HCT116 (cell line): ENCODE data around the gene GLRX3. TPM values are rescaled to one million over a fixed set of nuclear protein-coding genes. Genes with fewer than 3 reads are reported as not detected.

Experiments used
- ATAC-seq: fragments of 200-7000 bp; cut with Tn5 transposase; 2 replicates; pipeline ENCODE4 v1.9.1; 2020; ENCODE audit warnings: mild to moderate bottlenecking, moderate library complexity
- BruUV-seq: library from RNA; stranded (reverse); fragments of 400-500 nt; replicated peaks from 2 replicates; lab custom pipeline; 2021; lab: Mats Ljungman, UMichigan
- CTCF ChIA-PET: fragments of 300-600 bp; sonication (Branson Sonifier 250); formaldehyde crosslinking; loops from one replicate; lab custom pipeline; 2021; ENCODE audit warnings: antibody characterized with exemption; lab: Charles Lee
- POLR2A ChIA-PET: fragments of 300-600, 350-600 bp; sonication (Branson Sonifier 250); formaldehyde crosslinking; loops from one replicate; lab custom pipeline; 2021; ENCODE audit warnings: antibody characterized with exemption; lab: Charles Lee
- RAD21 ChIA-PET, 2 experiments: fragments of 300-600 bp; sonication (Branson Sonifier 250); formaldehyde crosslinking; loops; one replicate each; lab custom pipeline; 2023; ENCODE audit warnings: low total read pairs in 2 of 2; ENCODE audit not compliant: uncharacterized antibody in 2 of 2, unreplicated experiment in 2 of 2, low non-redundant PET in 1 of 2; lab: Charles Lee
- DNase-seq: peaks from one replicate; pipeline ENCODE4 v3.0.0-alpha.2; 2010; ENCODE audit warnings: low read depth, low spot score
- H2AFZ ChIP-seq: fragments of 200-600 bp; shearing (Covaris generic), sonication (generic); 2 replicates; pipeline ENCODE4 v1.6.1; 2017; ENCODE audit warnings: low read depth, mixed run types, mixed read lengths, antibody characterized with exemption, low read length; ENCODE audit not compliant: poor library complexity, severe bottlenecking
- H3K27ac ChIP-seq: 2 replicates; pipeline ENCODE4 v1.5.1; 2012; ENCODE audit warnings: low read depth, low read length
- H3K27me3 ChIP-seq: fragments of 200-600 bp; sonication (generic); 2 replicates; pipeline ENCODE4 v1.6.1; 2016; ENCODE audit warnings: mixed run types, low read length, mixed read lengths; ENCODE audit not compliant: insufficient read depth
- H3K36me3 ChIP-seq, 2 experiments: fragments of 200-500 bp in 1 of 2; fragments of 200-600 bp in 1 of 2; sonication (Bioruptor generic) in 1 of 2; sonication (generic) in 1 of 2; 2 replicates each; pipeline versions ENCODE4 v1.5.1 to v1.6.1; 2014 to 2016; ENCODE audit warnings: low read length in 2 of 2, inconsistent platforms in 1 of 2, mixed read lengths in 1 of 2, mixed run types in 1 of 2; ENCODE audit not compliant: insufficient read depth in 2 of 2, control insufficient read depth in 1 of 2
- H3K4me1 ChIP-seq, 2 experiments: fragments of 200-600 bp in 1 of 2; sonication (generic) in 1 of 2; 2 replicates each; pipeline versions ENCODE4 v1.5.1 to v1.6.1; 2012 to 2017; ENCODE audit warnings: low read length in 2 of 2, inconsistent platforms in 1 of 2, mild to moderate bottlenecking in 1 of 2, mixed read lengths in 1 of 2, mixed run types in 1 of 2, moderate library complexity in 1 of 2; ENCODE audit not compliant: insufficient read depth in 2 of 2, control insufficient read depth in 1 of 2
- H3K4me2 ChIP-seq: fragments of 200-600 bp; sonication (generic); 2 replicates; pipeline ENCODE4 v1.6.1; 2017; ENCODE audit warnings: mixed run types, low read length, mixed read lengths
- H3K4me3 ChIP-seq, 2 experiments: fragments of 200-600 bp in 1 of 2; sonication (generic) in 1 of 2; replicated peaks in 1 of 2; 2 replicates each; pipeline ENCODE4 v1.5.1; 2011 to 2016; ENCODE audit warnings: low read length in 2 of 2, control low read depth in 1 of 2, low read depth in 1 of 2, mild to moderate bottlenecking in 1 of 2, mixed read lengths in 1 of 2, mixed run types in 1 of 2
- H3K79me2 ChIP-seq: fragments of 200-600 bp; sonication (generic); 2 replicates; pipeline ENCODE4 v1.6.1; 2017; ENCODE audit warnings: mild to moderate bottlenecking, mixed run types, low read length, moderate library complexity, mixed read lengths; ENCODE audit not compliant: insufficient read depth
- H3K9ac ChIP-seq: fragments of 200-600 bp; sonication (generic); 2 replicates; pipeline ENCODE4 v1.6.1; 2016; ENCODE audit warnings: low read length, mixed read lengths
- H3K9me2 ChIP-seq: fragments of 200-600 bp; sonication (generic), shearing (Covaris generic); 2 replicates; pipeline ENCODE4 v1.6.1; 2017; ENCODE audit warnings: mixed run types, mild to moderate bottlenecking, moderate library complexity; ENCODE audit not compliant: insufficient read depth
- H3K9me3 ChIP-seq, 2 experiments: fragments of 200-500 bp in 1 of 2; fragments of 200-600 bp in 1 of 2; sonication (Bioruptor generic) in 1 of 2; sonication (generic) in 1 of 2; 2 replicates each; pipeline ENCODE4 v1.6.1; 2014 to 2017; ENCODE audit warnings: low read length in 2 of 2, mixed read lengths in 2 of 2, inconsistent platforms in 1 of 2, low read depth in 1 of 2, mild to moderate bottlenecking in 1 of 2, mixed run types in 1 of 2, moderate library complexity in 1 of 2; ENCODE audit not compliant: control insufficient read depth in 1 of 2, insufficient read depth in 1 of 2
- H4K20me1 ChIP-seq: fragments of 200-600 bp; sonication (generic), shearing (Covaris generic); 2 replicates; pipeline ENCODE4 v1.6.1; 2017; ENCODE audit warnings: mixed run types, mild to moderate bottlenecking, moderate library complexity; ENCODE audit not compliant: insufficient read depth
- CBX3 ChIP-seq: IDR thresholded peaks from 2 replicates; pipeline ENCODE4 v1.6.1; 2012; ENCODE audit warnings: low read depth
- CEBPB ChIP-seq: IDR thresholded peaks from 2 replicates; pipeline ENCODE4 v1.6.1; 2012; ENCODE audit warnings: low read depth
- CTCF ChIP-seq, 3 experiments: fragments of 200-600 bp in 1 of 3; sonication (generic) in 1 of 3; IDR thresholded peaks in 2 of 3; conservative IDR thresholded peaks in 1 of 3; 2 replicates each; pipeline ENCODE4 v1.5.1; 2012 to 2017; ENCODE audit warnings: low read depth in 2 of 3, low read length in 2 of 3, antibody characterized with exemption in 1 of 3, borderline replicate concordance in 1 of 3, control low read depth in 1 of 3, mild to moderate bottlenecking in 1 of 3, mixed read lengths in 1 of 3, mixed run types in 1 of 3, moderate library complexity in 1 of 3; ENCODE audit not compliant: insufficient read depth in 1 of 3
- EZH2 ChIP-seq: fragments of 200-600 bp; sonication (generic); IDR thresholded peaks from 2 replicates; pipeline ENCODE4 v1.6.1; 2017; ENCODE audit warnings: antibody characterized with exemption, mixed run types
- EZH2phosphoT487 ChIP-seq: fragments of 200-600 bp; IDR thresholded peaks from 2 replicates; pipeline ENCODE4 v1.6.1; 2018; ENCODE audit warnings: antibody characterized with exemption, borderline replicate concordance
- FOSL1 ChIP-seq: IDR thresholded peaks from 2 replicates; pipeline ENCODE4 v1.6.1; 2012; ENCODE audit warnings: low read depth
- JUND ChIP-seq: IDR thresholded peaks from 2 replicates; pipeline ENCODE4 v1.6.1; 2012
- POLR2A ChIP-seq: IDR thresholded peaks from 2 replicates; pipeline ENCODE4 v1.7.0; 2011; ENCODE audit warnings: borderline replicate concordance; ENCODE audit not compliant: insufficient read depth, insufficient read length; ENCODE audit errors: extremely low read depth
- POLR2AphosphoS5 ChIP-seq: IDR thresholded peaks from 2 replicates; pipeline ENCODE4 v1.6.1; 2011; ENCODE audit warnings: mild to moderate bottlenecking, low read depth, low read length, moderate library complexity
- RAD21 ChIP-seq: IDR thresholded peaks from 2 replicates; pipeline ENCODE4 v1.6.1; 2012; ENCODE audit warnings: low read depth, mild to moderate bottlenecking
- SIN3A ChIP-seq: IDR thresholded peaks from 2 replicates; pipeline ENCODE4 v1.6.1; 2012; ENCODE audit warnings: low read depth
- SRF ChIP-seq: IDR thresholded peaks from 2 replicates; pipeline ENCODE4 v1.6.1; 2012; ENCODE audit warnings: low read depth
- ZNF274 ChIP-seq: fragments of 200-500 bp; sonication (Bioruptor generic); IDR thresholded peaks from 2 replicates; pipeline ENCODE4 v1.6.1; 2014; ENCODE audit warnings: mild to moderate bottlenecking, low read depth, low read length, inconsistent platforms
- intact Hi-C: fragments of 100-400 bp; cut with micrococcal nuclease; formaldehyde crosslinking; loops from 2 replicates; pipeline ENCODE4 v1.10.0; 2022
- total RNA-seq: library from RNA; stranded (reverse); gene quantifications from one replicate; pipeline ENCODE4 v1.2.1, GENCODE V29; 2021; ENCODE audit not compliant: unreplicated experiment
- TF ChIP-seq, protein P1 (sequence below): IDR thresholded peaks from 2 replicates; pipeline ENCODE4 v1.6.1; 2012

GLRX3 gene
- total RNA-seq, 1 experiment from 2014 or later = 59.1 TPM

GRCh38 chr10:130141038-130141437, 4.8 kb downstream of the GLRX3 start:
- no peak overlapping the region for H3K4me2 ChIP-seq
- TF ChIP-seq CTCF (IDR thresholded peaks at IDR 0.05 in 2 of 3, conservative IDR thresholded peaks at IDR 0.05 in 1 of 3; ENCODE audit: borderline replicate concordance in 1 of 3, insufficient read depth in 1 of 3, low read depth in 2 of 3, low read length in 2 of 3) = no peak
- ATAC-seq = no peak
- CTCF ChIA-PET = no interaction called here
- DNase-seq = no peak
- H3K79me2 ChIP-seq = peaks cover 89% of the 10 kb centered on the region
- no peak overlapping the region for H3K9ac ChIP-seq
- BruUV-seq = no TSS peak
- H3K9me2 ChIP-seq = no peaks in the 10 kb centered on the region
- H3K4me1 ChIP-seq = peaks cover 8 to 19% of the 10 kb centered on the region in 2 experiments; a peak in 3 of 4 replicates
- RAD21 ChIA-PET = no interaction called here
- no peaks in the 10 kb centered on the region for H3K9me3 ChIP-seq
- intact Hi-C loops = no loop called here
- POLR2A ChIA-PET = no interaction called here
- H3K27ac ChIP-seq = no peak overlapping the region
- no peak overlapping the region for H2AFZ ChIP-seq
- no peak overlapping the region for H3K4me3 ChIP-seq
- H3K27me3 ChIP-seq = no peaks in the 10 kb centered on the region
- H3K36me3 ChIP-seq = no peaks in the 10 kb centered on the region
- H4K20me1 ChIP-seq = 0 out of 2 replicates have a peak, but pooled peaks cover 6% of the 10 kb centered on the region

- DNase-seq = no peak
- intact Hi-C loops = no loop called here
- 0 out of 2 replicates have a peak, but pooled peaks cover 6% of the 10 kb centered on the region for H4K20me1 ChIP-seq
- peaks cover 93% of the 10 kb centered on the region for H3K79me2 ChIP-seq
- no peak overlapping the region for H3K27ac ChIP-seq
- BruUV-seq = no TSS peak
- no peaks in the 10 kb centered on the region for H3K9me3 ChIP-seq
- peaks cover 0 to 4% of the 10 kb centered on the region in 2 experiments; a peak in 1 of 4 replicates for H3K36me3 ChIP-seq
- RAD21 ChIA-PET = no interaction called here
- POLR2A ChIA-PET = no interaction called here
- H3K27me3 ChIP-seq = no peaks in the 10 kb centered on the region
- no peak overlapping the region for H3K4me2 ChIP-seq
- no peak for TF ChIP-seq FOSL1
- no peak for TF ChIP-seq EZH2phosphoT487
- no peak for TF ChIP-seq JUND
- no peak for TF ChIP-seq POLR2AphosphoS5
- TF ChIP-seq, protein P1, sequence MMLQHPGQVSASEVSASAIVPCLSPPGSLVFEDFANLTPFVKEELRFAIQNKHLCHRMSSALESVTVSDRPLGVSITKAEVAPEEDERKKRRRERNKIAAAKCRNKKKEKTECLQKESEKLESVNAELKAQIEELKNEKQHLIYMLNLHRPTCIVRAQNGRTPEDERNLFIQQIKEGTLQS = no peak
- no peak for TF ChIP-seq RAD21
- no peak for TF ChIP-seq EZH2
- no peak for TF ChIP-seq SRF
- no peak for TF ChIP-seq POLR2A
- TF ChIP-seq SIN3A = no peak
- no peak for TF ChIP-seq ZNF274
- TF ChIP-seq CBX3 = no peak
- TF ChIP-seq CEBPB = no peak
- ATAC-seq = no peak
- no peak overlapping the region for H3K4me3 ChIP-seq
- H3K9me2 ChIP-seq = no peaks in the 10 kb centered on the region
- CTCF ChIA-PET = no interaction called here
- peaks cover 8 to 19% of the 10 kb centered on the region in 2 experiments; a peak in 3 of 4 replicates for H3K4me1 ChIP-seq
- no peak overlapping the region for H2AFZ ChIP-seq
- no peak overlapping the region for H3K9ac ChIP-seq
Observed at GRCh38 chr10:130141460-130141859, 5.3 kb downstream of the GLRX3 start.
